GM21619 (cell line): ENCODE measurements around the gene RIT2.
"Not testable (repeated sequence)": the region's sequence is repeated elsewhere in the genome, so short reads cannot be mapped to it uniquely, and the experiment has no call there.

Experiments
- ATAC-seq: cut with Tn5 transposase; IDR thresholded peaks from one replicate; pipeline ENCODE4 v1.9.1; 2021; ENCODE audit not compliant: unreplicated experiment

The RIT2 gene

DNA sequence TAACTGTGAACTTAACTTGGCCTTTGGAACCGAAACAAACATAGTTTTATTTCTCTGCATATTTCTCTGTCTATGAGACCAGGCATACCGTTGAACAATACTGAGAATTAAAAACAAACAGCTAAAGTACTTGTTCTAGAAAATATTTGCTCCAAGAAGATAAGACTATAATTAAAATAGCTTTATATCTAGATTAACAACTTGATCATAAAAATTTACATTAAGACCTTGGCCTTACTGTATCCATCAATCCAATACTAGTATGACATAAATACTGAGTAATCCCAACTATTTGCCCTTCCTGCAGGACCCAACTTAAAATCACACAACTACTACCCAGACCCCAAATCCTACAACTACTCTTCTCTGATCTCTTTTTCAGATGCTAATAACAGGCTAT, 260.9 kb downstream of the RIT2 start:
- no peak for ATAC-seq

DNA sequence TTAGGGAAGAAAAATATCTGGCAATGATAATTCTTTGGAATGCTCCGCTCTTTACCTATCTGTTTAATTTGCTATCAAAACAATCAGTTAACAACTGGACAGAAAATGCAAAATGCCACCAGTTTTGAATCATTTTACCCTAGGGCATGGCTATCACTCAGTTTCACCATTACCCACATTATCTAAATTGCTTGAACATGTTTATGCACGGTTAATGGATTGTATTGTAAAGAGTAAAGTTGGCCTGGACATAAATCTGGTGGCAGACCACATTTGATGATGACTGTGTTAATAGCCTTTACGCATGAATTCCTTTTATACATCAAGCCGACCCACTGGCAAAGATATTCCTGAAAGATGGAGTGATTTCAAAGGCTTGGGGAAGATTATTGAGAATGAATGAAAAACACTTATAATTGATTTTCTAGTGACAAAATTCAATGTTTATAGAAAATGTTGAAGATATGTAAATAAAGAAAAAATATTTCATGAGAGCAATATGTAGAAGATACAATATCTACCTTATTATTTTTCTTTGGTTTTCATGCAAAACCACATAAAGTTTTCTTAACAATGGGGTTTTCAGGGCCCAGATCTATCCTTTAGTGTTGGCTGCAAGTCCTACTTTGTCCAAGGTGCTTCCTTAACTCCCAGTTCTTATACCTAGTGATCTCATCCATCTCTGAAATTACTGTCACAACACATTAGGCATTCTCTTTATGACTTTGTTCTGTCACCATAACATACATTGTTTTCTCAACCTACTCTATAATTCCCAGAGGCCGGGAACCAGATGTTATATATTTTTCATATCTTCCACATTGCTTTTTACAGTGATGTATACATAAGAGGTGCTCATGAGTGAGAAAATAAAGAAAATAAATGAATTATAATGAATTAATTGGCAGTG, 265.1 kb downstream of the RIT2 start:
- ATAC-seq: no peak

DNA sequence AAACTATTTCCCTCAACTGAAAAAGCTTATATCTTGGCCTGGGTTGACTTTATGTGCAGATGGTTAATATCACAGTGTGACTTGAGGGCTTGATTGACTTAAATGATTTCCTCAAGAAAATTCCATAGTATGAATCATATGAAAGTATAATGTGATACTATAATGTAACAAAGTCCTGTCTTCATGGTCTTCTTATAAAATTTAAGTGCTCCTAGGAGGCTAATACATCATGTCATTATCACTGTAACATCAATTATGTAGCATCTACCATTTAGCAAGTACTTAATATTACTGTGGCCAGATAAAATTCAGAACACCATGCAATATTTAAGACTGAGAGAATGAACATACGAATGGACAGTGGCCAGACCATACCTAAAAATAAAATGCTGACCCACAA, 276.1 kb downstream of the RIT2 start:
- no peak for ATAC-seq

DNA sequence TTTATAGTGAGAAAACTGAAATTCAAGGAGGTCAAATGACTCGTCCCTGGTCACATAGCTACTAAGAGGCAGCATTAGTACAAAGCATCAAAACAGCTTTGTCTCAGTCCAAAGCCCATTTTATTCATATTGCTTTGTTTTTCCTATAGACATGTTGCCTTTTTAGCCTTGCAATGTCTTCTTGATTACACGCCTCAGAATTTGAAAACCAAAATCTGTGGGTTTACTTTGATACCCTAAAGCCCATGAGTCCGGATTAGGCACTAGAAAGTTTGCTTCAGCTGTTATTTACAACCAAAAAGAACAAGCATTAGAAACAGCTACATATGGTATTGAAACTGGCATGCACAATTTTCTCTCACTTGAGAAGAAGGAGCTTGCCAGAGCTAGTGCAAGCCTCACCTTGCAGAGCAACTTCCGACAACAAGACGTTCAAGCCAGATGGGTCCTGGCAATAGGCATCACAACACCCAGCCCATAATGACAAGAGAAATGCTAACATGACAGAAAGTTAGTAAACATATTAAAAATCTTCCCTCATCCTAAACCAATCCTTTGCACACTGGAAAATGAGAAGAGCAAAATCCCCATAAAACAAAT, 276.8 kb downstream of the RIT2 start:
- no peak for ATAC-seq

DNA sequence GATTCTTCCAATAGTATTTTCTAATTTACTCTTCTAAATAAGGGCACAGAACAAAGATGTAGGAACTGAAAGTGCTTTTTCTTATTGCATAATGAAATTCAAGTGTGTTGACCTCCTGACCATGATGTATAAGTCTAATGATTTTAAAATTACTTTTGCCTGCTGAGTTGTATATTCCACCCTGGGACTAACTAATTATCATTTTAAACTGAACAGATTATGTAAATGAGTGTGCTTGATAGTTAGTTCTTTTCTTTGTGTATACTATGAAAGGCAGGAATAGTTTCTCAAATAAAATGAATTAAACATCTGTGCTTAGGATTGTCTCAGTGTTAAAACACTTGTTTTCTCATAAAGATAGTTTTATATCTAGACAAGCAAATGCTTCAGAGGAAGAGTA, 284.5 kb downstream of the RIT2 start:
- ATAC-seq: no peak

DNA sequence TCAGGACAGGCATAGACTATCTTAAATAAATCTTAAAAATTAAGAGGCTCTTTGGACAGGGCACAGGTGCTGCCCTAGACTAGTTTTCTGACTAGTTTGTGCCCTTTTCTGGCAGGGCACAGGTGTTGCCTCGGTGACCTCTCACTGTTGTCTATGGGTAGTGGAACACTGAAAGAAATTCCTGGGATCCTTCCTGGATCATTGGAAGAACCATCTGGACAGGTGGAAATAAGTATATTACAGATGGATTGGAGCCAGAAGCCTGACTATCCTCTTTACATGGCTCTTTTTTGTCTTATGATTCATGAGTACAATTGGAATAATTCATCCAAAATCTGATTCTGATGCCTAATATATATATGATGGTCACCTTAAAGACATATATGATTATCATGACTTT, 286.6 kb downstream of the RIT2 start:
- ATAC-seq: no peak

DNA sequence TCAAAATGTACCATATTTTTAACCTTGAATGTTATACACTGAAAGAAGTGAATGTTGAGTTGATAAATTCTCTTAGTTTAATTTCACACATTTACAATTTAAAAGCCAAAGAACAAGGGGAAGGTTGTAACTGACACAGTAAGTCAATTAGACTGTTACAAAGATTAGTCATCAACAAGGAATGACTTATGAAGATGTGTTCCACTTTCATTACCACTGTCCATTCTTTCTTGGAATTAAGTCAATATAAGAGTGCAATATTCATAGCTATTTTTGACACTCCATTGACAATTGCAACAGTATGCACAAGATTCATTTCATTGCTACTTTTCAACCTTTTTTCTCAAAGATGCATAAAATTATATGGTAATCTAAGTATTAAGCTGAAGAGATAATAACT, 291.3 kb downstream of the RIT2 start:
- no peak for ATAC-seq

DNA sequence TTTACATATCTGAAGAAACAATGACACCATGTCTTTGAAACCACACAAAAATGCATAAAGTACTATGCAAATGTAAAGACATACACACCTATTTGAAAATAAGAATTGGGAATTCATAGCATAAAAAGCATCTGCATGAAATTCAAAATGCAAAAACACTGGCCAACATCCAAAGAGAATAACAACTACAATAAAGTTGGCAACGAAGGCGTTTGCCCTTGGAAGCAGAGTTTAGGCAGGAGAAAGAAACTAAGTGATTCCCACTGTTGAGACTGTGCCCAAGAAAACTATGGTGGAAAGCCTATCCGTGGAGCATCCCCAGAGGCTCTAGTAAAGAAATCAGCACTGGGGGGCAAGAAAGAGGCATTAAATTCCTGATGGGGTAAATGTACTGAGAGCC, 292.8 kb downstream of the RIT2 start:
- no peak for ATAC-seq

DNA sequence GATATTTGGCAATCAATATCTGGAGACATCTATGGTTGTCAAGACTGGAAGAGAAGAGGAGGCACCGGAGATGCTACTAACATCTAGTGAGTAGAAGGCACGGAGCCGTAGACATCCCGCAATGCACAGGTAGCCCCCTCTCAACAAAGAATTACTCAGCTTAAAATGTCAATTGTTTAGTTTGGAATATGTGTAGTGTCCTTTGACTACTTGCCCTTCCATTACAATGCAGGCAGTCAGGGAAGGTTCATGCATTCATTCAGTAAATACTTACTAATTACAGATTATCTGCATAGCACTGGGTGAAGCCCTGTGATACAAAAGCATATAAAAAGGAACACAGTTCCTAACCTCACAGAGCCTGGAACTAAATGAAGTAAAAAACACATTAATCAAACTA, 294.0 kb downstream of the RIT2 start:
- no peak for ATAC-seq

DNA sequence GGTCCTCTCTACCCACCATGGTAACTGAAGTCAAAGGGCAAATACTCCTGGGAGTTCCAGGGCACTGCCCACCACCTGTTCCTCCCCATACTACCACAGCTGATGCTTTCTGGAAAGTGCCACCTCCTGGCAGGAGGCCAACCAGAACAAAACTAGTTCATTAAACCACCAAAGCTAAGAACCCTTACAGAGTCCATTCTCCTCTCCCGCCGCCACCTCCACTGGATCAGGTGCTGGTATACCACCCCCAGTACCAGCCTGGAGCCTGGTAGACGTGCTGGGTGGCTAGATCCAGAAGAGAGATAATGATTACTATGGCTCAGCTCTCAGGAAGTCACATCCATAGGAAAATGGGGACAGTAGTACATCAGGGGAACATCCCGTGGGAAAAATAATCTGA, 300.9 kb downstream of the RIT2 start:
- ATAC-seq: no peak

DNA sequence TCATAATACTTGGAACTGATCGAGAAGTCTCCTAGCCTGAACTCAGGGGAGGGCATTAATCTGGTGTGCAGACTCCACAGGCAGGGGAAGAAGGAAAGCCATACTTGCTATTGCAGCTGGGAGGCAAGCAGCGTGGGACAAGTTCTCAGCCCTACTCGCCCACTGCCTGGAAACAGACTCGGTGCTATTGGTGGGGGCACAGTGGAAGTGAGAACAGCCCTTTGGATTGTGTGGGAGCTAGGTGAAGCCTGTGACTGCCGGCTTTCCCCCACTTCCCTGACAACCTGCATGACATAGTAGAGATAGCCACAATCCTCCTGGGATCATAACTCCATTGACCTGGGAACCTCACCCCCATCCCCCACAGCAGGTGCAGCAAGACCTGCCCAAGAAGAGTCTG, 301.3 kb downstream of the RIT2 start:
- no peak for ATAC-seq

DNA sequence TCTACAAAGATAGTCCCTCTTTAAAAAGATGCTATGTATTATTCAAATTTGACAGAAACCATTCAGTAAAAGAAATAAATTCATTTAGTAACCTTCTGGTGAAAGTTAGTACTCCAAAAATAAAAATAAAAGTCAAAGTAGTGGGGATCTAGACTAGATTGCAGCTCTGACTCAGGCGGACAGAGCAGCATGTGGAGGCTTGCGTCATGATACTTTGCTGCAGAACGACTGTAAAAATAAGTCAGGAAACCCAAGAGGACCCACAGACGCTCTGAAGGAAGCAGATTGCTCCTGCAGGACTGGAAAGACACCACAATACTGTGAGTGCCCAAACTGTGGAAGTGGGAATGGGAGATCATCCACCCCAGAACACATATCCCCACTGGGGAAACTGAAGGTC, 301.9 kb downstream of the RIT2 start:
- ATAC-seq: no peak

DNA sequence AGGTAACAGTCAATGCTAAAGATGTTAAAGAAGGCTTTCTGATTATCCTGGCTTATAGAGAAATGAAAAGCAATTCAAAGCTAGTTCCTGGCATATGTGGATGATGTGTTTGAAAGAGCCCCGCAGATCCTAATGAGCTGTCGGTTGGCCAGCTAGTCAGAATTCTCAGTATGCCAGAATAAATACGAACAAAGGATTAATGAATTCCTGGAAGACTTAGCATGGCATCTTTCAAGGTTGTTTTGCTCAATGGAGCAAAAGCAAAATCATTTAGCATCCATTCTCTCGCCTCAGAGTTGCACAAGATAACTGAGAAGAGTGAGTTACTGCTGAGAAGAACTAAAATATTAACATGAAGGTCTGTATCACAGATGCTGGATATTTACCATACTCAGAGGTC, 307.6 kb downstream of the RIT2 start:
- ATAC-seq: no peak

DNA sequence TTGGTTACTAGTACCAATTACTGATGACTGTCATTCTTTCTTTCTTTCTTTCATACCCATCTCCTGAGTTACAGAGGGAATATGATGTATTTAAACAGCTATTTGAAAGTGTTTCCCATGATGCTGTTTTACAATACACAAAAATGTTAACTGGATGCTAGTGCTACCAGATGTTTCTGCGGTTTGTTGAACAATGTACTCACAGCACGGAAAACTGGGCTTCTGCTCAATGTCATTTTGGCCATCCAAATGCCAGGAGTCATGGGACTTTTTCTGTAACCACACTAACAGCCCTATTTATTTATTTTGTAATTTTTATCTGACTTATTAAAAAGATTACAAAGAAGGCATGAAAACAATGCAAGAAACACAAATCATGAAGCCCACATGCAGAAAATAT, 313.8 kb downstream of the RIT2 start:
- ATAC-seq: no peak

DNA sequence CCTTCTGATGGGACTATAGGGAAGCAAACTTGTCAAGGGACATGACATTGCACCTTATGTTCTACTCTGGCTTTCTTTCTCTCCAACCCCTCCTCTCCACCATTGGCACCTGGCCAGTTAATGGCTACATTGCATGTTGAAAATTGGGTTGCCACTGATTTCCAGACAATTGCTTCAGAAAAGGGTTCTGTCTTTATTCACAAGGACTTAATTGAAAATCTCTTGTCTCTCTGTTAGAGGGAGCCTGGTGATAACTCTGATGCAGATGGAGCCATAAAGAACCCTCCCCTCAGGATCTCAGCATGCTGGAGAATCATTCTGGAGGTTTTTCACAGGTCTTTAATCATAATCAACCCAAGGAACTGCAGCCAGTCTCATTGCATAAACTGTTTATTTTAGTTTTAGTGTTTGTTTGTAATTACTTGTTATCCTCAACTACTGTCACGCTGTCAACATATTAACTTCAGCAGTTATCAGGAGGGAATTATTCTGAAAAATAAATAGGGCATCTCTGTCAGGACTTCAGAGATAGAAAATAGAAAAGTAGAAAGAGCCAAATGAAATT, 316.8 kb downstream of the RIT2 start:
- ATAC-seq: no peak

DNA sequence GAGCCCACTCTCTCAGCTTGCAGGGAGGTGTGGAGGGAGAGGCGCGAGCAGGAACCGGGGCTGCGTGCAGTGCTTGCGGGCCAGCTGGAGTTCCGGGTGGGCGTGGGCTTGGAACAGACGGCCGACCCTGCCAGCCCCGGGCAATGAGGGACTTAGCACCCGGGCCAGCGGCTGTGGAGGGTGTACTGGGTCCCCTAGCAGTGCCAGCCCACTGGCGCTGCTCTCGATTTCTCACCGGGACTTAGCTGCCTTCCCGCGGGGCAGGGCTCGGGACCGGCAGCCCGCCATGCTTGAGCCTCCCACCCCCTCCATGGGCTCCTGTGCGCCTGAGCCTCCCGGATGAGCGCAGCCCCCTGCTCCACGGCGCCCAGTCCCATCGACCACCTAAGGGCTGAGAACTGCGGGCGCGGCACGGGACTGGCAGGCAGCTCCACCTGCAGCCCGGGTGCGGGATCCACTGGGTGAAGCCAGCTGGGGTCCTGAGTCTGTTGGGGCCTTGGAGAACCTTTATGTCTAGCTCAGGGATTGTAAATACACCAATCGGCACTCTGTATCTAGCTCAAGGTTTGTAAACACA, 320.2 kb downstream of the RIT2 start:
- not testable (repeated sequence) for ATAC-seq

DNA sequence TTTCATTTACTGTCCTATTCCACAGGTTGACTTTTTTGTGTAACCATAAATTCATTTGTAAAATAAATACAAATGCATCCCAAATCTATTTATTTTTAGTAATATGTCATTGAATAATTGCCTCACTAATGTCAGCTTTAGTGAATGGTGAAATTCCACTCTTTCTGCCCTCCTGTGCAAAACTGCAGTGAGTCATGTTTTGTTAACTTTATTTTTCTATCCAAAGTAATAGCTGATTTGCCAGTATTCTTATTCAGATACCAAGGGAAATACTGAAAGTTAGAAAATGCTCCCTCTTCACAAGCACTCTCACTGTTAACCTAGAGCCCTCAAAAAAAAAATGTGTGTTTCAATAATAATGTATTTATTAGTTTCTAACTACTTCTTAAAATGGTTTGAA, 322.8 kb downstream of the RIT2 start:
- no peak for ATAC-seq

DNA sequence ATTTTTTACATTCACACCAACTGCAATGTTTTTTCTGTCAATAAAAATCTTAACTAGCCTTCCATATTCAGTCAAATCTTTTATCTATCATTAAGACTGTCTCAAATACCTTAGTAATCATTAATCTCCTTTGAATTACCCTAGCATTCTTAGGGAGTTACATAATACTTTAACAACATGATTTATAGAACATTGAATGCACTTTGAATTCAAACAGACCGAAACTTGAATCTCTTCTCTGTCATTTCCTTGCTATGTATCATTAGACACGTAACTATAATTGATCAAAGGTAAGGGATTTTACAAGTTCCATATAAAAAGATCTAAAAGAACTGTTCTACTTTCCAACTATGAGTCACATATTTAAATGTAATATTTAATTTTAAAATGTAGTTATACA, 330.9 kb downstream of the RIT2 start:
- no peak for ATAC-seq

DNA sequence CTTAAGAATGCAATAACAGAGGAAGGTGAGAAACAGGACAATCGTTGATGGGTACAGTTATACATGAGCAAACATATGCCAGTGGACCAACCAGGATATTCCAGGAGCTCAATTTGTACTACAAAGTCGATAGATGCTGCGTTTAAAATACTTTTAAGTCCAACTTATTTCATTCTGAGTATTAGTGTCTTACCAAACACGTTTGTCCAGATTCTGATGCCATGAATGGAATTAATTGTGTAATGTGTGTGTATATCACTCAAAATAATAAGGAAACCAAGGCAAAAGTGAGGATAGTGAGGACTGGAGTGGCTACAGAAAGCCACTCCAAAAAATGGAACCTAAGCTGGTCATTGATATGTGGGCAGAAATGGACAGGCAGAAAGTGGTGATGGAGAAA, 332.6 kb downstream of the RIT2 start:
- no peak for ATAC-seq

DNA sequence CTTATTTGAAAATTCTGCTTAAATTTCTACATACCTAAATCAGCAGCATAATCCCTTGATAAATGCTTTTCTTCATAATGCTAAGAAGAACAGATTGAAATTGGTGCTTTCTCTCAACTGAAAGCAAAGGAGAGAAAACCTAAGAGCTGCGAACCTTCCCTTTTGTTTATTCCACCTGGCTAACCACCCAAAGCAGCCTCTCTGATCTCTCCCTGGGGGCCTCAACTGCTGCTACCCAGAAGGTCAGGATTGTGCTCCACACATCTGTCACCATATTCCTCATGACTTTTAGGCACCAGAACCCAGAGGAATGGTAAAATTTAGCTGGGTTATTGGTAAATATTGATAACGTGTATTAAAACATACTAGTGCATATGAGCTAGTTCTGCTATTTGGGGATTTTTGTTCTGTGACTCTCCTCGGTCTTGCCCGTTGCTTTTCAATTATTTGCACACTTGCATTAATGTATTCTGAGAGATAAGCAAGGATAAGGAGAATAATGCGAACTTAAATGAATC, 334.1 kb downstream of the RIT2 start:
- no peak for ATAC-seq

DNA sequence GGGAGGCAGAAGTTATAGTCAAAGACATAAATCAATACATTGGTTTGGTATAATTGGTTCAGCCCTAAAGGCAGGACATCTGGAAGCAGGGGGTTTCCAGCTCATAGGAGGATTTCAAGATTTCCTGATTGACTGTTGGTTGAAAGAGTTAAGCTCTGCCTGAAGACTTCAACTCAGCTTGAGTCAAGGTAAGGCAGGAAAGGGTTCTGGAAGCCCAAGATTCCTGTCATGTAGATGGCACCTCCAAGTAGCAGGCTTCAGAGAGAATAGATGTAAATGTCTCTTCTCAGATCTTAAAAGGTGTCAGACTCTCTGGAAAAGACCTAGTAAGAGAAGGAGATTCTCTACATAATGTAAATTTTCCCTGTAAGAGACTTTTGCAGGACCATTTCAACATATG, 335.3 kb downstream of the RIT2 start:
- no peak for ATAC-seq
